SK-N-SH treated with all-trans-retinoic acid at 6 μM for 48 hours (cell line): ENCODE results near the gene ARHGAP8.

Source experiments
- ATAC-seq: fragments of 200-7000 bp; cut with Tn5 transposase; 3 replicates; pipeline ENCODE4 v1.9.1; 2020; ENCODE audit warnings: mild to moderate bottlenecking, moderate library complexity
- ARNTL ChIP-seq: fragments of 450-650 bp; formaldehyde crosslinking; IDR thresholded peaks from 2 replicates; pipeline ENCODE4 v1.5.0; 2020; ENCODE audit warnings: low read depth, mild to moderate bottlenecking, moderate library complexity, borderline replicate concordance
- BACH2 ChIP-seq: fragments of 250-450 bp; sonication (Bioruptor Pico); IDR thresholded peaks from 2 replicates; pipeline ENCODE4 v1.9.0; 2021; ENCODE audit warnings: mild to moderate bottlenecking, borderline replicate concordance
- CREB5 ChIP-seq: fragments of 250-450 bp; sonication (Bioruptor Pico); IDR thresholded peaks from 2 replicates; pipeline ENCODE4 v1.5.1; 2020; ENCODE audit warnings: low read depth, mild to moderate bottlenecking, moderate library complexity
- CSDC2 ChIP-seq: fragments of 250-450 bp; sonication (Bioruptor Pico); IDR thresholded peaks from 2 replicates; pipeline ENCODE4 v1.5.0; 2020; ENCODE audit warnings: mild to moderate bottlenecking, moderate library complexity
- ESRRG ChIP-seq: fragments of 250-450 bp; sonication (Bioruptor Pico); IDR thresholded peaks from 2 replicates; pipeline ENCODE4 v1.6.1; 2021; ENCODE audit warnings: mild to moderate bottlenecking
- GLIS3 ChIP-seq: fragments of 250-450 bp; sonication (Bioruptor Pico); IDR thresholded peaks from 2 replicates; pipeline ENCODE4 v1.5.0; 2020; ENCODE audit warnings: mild to moderate bottlenecking, moderate library complexity
- ISL1 ChIP-seq: fragments of 250-450 bp; sonication (Bioruptor Pico); IDR thresholded peaks from 2 replicates; pipeline ENCODE4 v2.1.2; 2022; ENCODE audit warnings: mild to moderate bottlenecking, moderate library complexity
- OSR1 ChIP-seq: fragments of 250-450 bp; sonication (Bioruptor Pico); IDR thresholded peaks from 2 replicates; pipeline ENCODE4 v1.8.0; 2022; ENCODE audit warnings: moderate library complexity, mild to moderate bottlenecking, inconsistent platforms
- PATZ1 ChIP-seq: fragments of 250-450 bp; sonication (Bioruptor Pico); IDR thresholded peaks from 2 replicates; pipeline ENCODE4 v1.8.0; 2020; ENCODE audit warnings: mild to moderate bottlenecking, moderate library complexity, borderline replicate concordance
- POU6F1 ChIP-seq: fragments of 250-450 bp; sonication (Bioruptor Pico); IDR thresholded peaks from 2 replicates; pipeline ENCODE4 v1.8.0; 2021; ENCODE audit warnings: low read depth, mild to moderate bottlenecking, moderate library complexity, borderline replicate concordance
- PPARA ChIP-seq: fragments of 250-450 bp; sonication (Bioruptor Pico); IDR thresholded peaks from 2 replicates; pipeline ENCODE4 v1.5.0; 2020; ENCODE audit warnings: mild to moderate bottlenecking, borderline replicate concordance
- RARB ChIP-seq: fragments of 250-450 bp; sonication (Bioruptor Pico); IDR thresholded peaks from 2 replicates; pipeline ENCODE4 v1.8.0; 2021; ENCODE audit warnings: mild to moderate bottlenecking, moderate library complexity
- TCF4 ChIP-seq: fragments of 250-450 bp; sonication (Bioruptor Pico); IDR thresholded peaks from 2 replicates; pipeline ENCODE4 v1.8.0; 2021; ENCODE audit warnings: mild to moderate bottlenecking, moderate library complexity, borderline replicate concordance
- TOX ChIP-seq: fragments of 250-450 bp; sonication (Bioruptor Pico); IDR thresholded peaks from 2 replicates; pipeline ENCODE4 v1.8.0; 2021; ENCODE audit warnings: mild to moderate bottlenecking, moderate library complexity, borderline replicate concordance
- TSHZ2 ChIP-seq: fragments of 250-450 bp; sonication (Bioruptor Pico); IDR thresholded peaks from 2 replicates; pipeline ENCODE4 v1.5.0; 2020; ENCODE audit warnings: mild to moderate bottlenecking, moderate library complexity
- ZC3H10 ChIP-seq: fragments of 250-450 bp; sonication (Bioruptor Pico); IDR thresholded peaks from 2 replicates; pipeline ENCODE4 v1.5.1; 2021; ENCODE audit warnings: mild to moderate bottlenecking, moderate library complexity
- ZFP3 ChIP-seq: fragments of 250-450 bp; sonication (Bioruptor Pico); IDR thresholded peaks from 2 replicates; pipeline ENCODE4 v1.5.0; 2020; ENCODE audit warnings: mild to moderate bottlenecking, moderate library complexity
- ZNF565 ChIP-seq: fragments of 450-650 bp; formaldehyde crosslinking; conservative IDR thresholded peaks from 2 replicates; pipeline ENCODE4 v1.5.0; 2020; ENCODE audit warnings: low read depth, mild to moderate bottlenecking, moderate library complexity
- ZNF70 ChIP-seq: fragments of 450-650 bp; formaldehyde crosslinking; IDR thresholded peaks from 2 replicates; pipeline ENCODE4 v1.5.0; 2020; ENCODE audit warnings: mild to moderate bottlenecking, moderate library complexity
- ZNF8 ChIP-seq: fragments of 450-650 bp; formaldehyde crosslinking; IDR thresholded peaks from 2 replicates; pipeline ENCODE4 v1.5.0; 2020; ENCODE audit warnings: mild to moderate bottlenecking, moderate library complexity
- TF ChIP-seq, protein P1 (sequence below): fragments of 250-450 bp; sonication (Bioruptor Pico); IDR thresholded peaks from 2 replicates; pipeline ENCODE4 v1.5.1; 2021; ENCODE audit warnings: mild to moderate bottlenecking, moderate library complexity

The ARHGAP8 gene

DNA sequence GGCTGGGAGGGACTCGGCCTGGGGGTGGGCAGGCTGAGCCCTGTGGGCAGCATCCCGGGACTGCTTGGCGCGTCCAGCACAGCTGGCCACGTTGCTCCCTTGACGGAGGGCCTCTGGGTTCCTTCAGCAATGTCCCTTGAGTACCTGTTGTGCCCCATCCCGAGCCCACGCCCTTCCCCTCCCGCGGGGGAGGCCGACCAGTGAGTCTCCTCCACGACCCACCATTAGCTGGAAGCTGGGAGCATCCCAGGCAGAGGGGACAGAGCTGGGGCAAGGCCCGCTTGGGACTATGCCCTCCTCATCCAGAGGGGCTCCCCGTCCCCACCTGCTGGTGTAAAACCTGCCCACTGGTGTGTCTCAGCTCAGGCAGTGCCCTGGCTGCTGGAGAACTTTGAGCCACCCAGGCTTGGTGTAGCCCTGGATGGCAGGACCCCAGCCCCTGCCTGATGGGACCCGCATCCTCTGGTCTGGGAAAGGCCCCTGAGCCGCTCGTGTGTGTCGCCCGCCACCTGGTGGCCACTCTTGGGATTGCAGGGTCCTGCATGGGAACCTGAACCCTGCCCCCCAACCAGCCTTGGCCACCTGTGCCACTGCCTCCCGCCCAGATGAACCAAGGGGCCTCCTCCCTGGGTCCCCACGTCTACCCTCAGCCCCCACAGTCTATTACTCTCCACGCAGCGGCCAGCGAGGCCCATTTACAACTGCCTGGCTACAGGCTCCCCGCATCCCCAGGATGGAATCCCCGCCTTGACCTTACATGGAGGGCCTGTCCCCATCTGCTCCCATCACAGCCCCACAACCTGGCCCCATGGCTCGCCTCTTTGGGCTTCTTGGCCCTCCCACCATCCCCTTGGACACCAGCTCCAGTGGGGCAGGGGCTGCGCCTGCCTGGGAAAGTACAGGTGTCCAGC lies 16.6 kb upstream of the ARHGAP8 start:
- peak; percentile 87 for ATAC-seq
- TF ChIP-seq PATZ1, result no peak
- TF ChIP-seq GLIS3 (CRISPR knock-in tag), result no peak
- no peak for TF ChIP-seq ZNF565 (CRISPR knock-in tag)
- TF ChIP-seq CREB5 (CRISPR knock-in tag), result no peak
- TF ChIP-seq ZFP3 (CRISPR knock-in tag), result no peak
- TF ChIP-seq ARNTL (CRISPR knock-in tag), result no peak
- no peak for TF ChIP-seq BACH2 (CRISPR knock-in tag)
- TF ChIP-seq ESRRG (CRISPR knock-in tag), result no peak
- no peak for TF ChIP-seq ISL1
- TF ChIP-seq ZNF70 (CRISPR knock-in tag), result no peak
- no peak for TF ChIP-seq OSR1
- no peak for TF ChIP-seq PPARA (CRISPR knock-in tag)
- no peak for TF ChIP-seq POU6F1

- no peak for ATAC-seq
- no peak for TF ChIP-seq ISL1
- no peak for TF ChIP-seq POU6F1
- no peak for TF ChIP-seq CREB5 (CRISPR knock-in tag)
- no peak for TF ChIP-seq ESRRG (CRISPR knock-in tag)
- no peak for TF ChIP-seq TSHZ2 (CRISPR knock-in tag)
- no peak for TF ChIP-seq PATZ1
- no peak for TF ChIP-seq ZNF565 (CRISPR knock-in tag)
- TF ChIP-seq ZC3H10 (CRISPR knock-in tag), result no peak
- TF ChIP-seq CSDC2, result no peak
- TF ChIP-seq RARB (CRISPR knock-in tag), result no peak
- TF ChIP-seq, protein P1, sequence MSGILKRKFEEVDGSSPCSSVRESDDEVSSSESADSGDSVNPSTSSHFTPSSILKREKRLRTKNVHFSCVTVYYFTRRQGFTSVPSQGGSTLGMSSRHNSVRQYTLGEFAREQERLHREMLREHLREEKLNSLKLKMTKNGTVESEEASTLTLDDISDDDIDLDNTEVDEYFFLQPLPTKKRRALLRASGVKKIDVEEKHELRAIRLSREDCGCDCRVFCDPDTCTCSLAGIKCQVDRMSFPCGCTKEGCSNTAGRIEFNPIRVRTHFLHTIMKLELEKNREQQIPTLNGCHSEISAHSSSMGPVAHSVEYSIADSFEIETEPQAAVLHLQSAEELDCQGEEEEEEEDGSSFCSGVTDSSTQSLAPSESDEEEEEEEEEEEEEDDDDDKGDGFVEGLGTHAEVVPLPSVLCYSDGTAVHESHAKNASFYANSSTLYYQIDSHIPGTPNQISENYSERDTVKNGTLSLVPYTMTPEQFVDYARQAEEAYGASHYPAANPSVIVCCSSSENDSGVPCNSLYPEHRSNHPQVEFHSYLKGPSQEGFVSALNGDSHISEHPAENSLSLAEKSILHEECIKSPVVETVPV (CRISPR knock-in tag), result no peak
- no peak for TF ChIP-seq PPARA (CRISPR knock-in tag)
- no peak for TF ChIP-seq BACH2 (CRISPR knock-in tag)
- no peak for TF ChIP-seq OSR1
- TF ChIP-seq TCF4, result no peak
- TF ChIP-seq ARNTL (CRISPR knock-in tag), result no peak
- no peak for TF ChIP-seq ZNF70 (CRISPR knock-in tag)
- no peak for TF ChIP-seq TOX (CRISPR knock-in tag)
- no peak for TF ChIP-seq ZNF8 (CRISPR knock-in tag)
Measured at GRCh38 chr22:44736581-44737405, 15.6 kb upstream of the ARHGAP8 start.
